Neural cell (in vitro differentiated cells): ENCODE data around the gene CASP12. TPM values are rescaled to one million over a fixed set of nuclear protein-coding genes. Genes with fewer than 3 reads are reported as not detected.

Experiments
- H2AFZ ChIP-seq: fragments of 200-600, 300-800 bp; sonication (generic), shearing (Covaris generic); 2 replicates; pipeline ENCODE4 v1.6.0; 2014; ENCODE audit warnings: low read depth, mild to moderate bottlenecking, antibody characterized with exemption, low read length, moderate library complexity
- H3F3A ChIP-seq: fragments of 200-600 bp; shearing (Covaris generic); 2 replicates; pipeline ENCODE4 v1.6.1; 2016; ENCODE audit warnings: mild to moderate bottlenecking, moderate library complexity, mixed read lengths, antibody characterized with exemption, low read length; ENCODE audit not compliant: insufficient read depth, poor library complexity, severe bottlenecking
- H3K27ac ChIP-seq: fragments of 200-600, 300-800 bp; sonication (generic), shearing (Covaris generic); 2 replicates; pipeline ENCODE4 v1.5.1; 2014; ENCODE audit warnings: mild to moderate bottlenecking, low read length, moderate library complexity
- H3K27me3 ChIP-seq: fragments of 300-800, 200-600 bp; sonication (generic), shearing (Covaris generic); 2 replicates; pipeline ENCODE4 v1.6.0; 2014; ENCODE audit warnings: mild to moderate bottlenecking, low read depth, low read length, moderate library complexity; ENCODE audit not compliant: insufficient read depth
- H3K36me3 ChIP-seq: fragments of 300-800, 200-600 bp; sonication (generic), shearing (Covaris generic); 2 replicates; pipeline ENCODE4 v1.5.1; 2014; ENCODE audit warnings: mild to moderate bottlenecking, antibody characterized with exemption, low read length, moderate library complexity; ENCODE audit not compliant: insufficient read depth
- H3K4me2 ChIP-seq: fragments of 300-800, 200-600 bp; sonication (generic), shearing (Covaris generic); 2 replicates; pipeline ENCODE4 v1.6.0; 2014; ENCODE audit warnings: mild to moderate bottlenecking, low read length
- H3K4me3 ChIP-seq: fragments of 300-800, 200-600 bp; sonication (generic), shearing (Covaris generic); 2 replicates; pipeline ENCODE4 v1.5.1; 2014; ENCODE audit warnings: mild to moderate bottlenecking, low read length, moderate library complexity
- H3K79me2 ChIP-seq: fragments of 200-600 bp; shearing (Covaris generic); replicated peaks from 2 replicates; pipeline ENCODE4 v1.6.0; 2014; ENCODE audit warnings: mild to moderate bottlenecking, low read length, moderate library complexity; ENCODE audit not compliant: insufficient read depth
- H3K9ac ChIP-seq: fragments of 300-800, 200-600 bp; sonication (generic), shearing (Covaris generic); 2 replicates; pipeline ENCODE4 v1.6.1; 2016; ENCODE audit warnings: mild to moderate bottlenecking, low read length, mixed read lengths
- H3K9me2 ChIP-seq: fragments of 200-600 bp; shearing (Covaris generic); 2 replicates; pipeline ENCODE4 v1.6.1; 2016; ENCODE audit warnings: mild to moderate bottlenecking, low read length, mixed read lengths; ENCODE audit not compliant: insufficient read depth
- H3K9me3 ChIP-seq: fragments of 200-600, 300-800 bp; sonication (generic), shearing (Covaris generic); 2 replicates; pipeline ENCODE4 v1.6.1; 2016; ENCODE audit warnings: mild to moderate bottlenecking, mixed run types, low read length, moderate library complexity, mixed read lengths
- H4K20me1 ChIP-seq: fragments of 200-600 bp; shearing (Covaris generic); 2 replicates; pipeline ENCODE4 v1.6.1; 2016; ENCODE audit warnings: mild to moderate bottlenecking, mixed run types; ENCODE audit not compliant: insufficient read depth
- CTCF ChIP-seq: fragments of 450-650 bp; IDR thresholded peaks from 2 replicates; pipeline ENCODE4 v1.5.1; 2014; ENCODE audit warnings: antibody characterized with exemption, mild to moderate bottlenecking, moderate library complexity; ENCODE audit not compliant: poor library complexity, severe bottlenecking
- EP300 ChIP-seq: fragments of 450-650 bp; conservative IDR thresholded peaks from 2 replicates; pipeline ENCODE4 v1.6.1; 2014; ENCODE audit warnings: antibody characterized with exemption, mild to moderate bottlenecking, moderate library complexity; ENCODE audit not compliant: poor library complexity, severe bottlenecking
- EZH2 ChIP-seq: fragments of 200-600, 300-800 bp; shearing (Covaris generic), sonication (generic); IDR thresholded peaks from 2 replicates; pipeline ENCODE4 v1.6.1; 2014; ENCODE audit warnings: antibody characterized with exemption, low read length, borderline replicate concordance, mild to moderate bottlenecking; ENCODE audit not compliant: insufficient read depth, poor library complexity, severe bottlenecking
- MXI1 ChIP-seq: fragments of 450-650 bp; conservative IDR thresholded peaks from 2 replicates; pipeline ENCODE4 v1.6.1; 2014; ENCODE audit warnings: antibody characterized with exemption, mild to moderate bottlenecking; ENCODE audit not compliant: poor library complexity, severe bottlenecking
- POLR2AphosphoS5 ChIP-seq: IDR thresholded peaks from 2 replicates; pipeline ENCODE4 v1.6.1; 2012
- RAD21 ChIP-seq: fragments of 450-650 bp; conservative IDR thresholded peaks from 2 replicates; pipeline ENCODE4 v1.6.1; 2014; ENCODE audit warnings: antibody characterized with exemption, mild to moderate bottlenecking, moderate library complexity
- REST ChIP-seq: IDR thresholded peaks from 2 replicates; pipeline ENCODE4 v1.6.1; 2012; ENCODE audit warnings: borderline replicate concordance
- SMC3 ChIP-seq: fragments of 450-650 bp; conservative IDR thresholded peaks from 2 replicates; pipeline ENCODE4 v1.6.1; 2014; ENCODE audit warnings: antibody characterized with exemption, mild to moderate bottlenecking, moderate library complexity; ENCODE audit not compliant: poor library complexity
- TAF1 ChIP-seq: IDR thresholded peaks from 2 replicates; pipeline ENCODE4 v1.6.1; 2012; ENCODE audit warnings: low read depth
- polyA plus RNA-seq: library from polyadenylated mRNA; depleted of rRNA; stranded (reverse); fragments of >200 nt; gene quantifications from 2 replicates; pipeline ENCODE4 v1.2.3, GENCODE V29; 2014

The CASP12 gene
- polyA plus RNA-seq, 1 donor from 2014 or later, result not detected

GRCh38 chr11:104844451-104844850 lies 53.8 kb downstream of the CASP12 start:
- Histone ChIP-seq H3K27me3 (no peaks in the 10 kb centered on the region), H2AFZ (no peak overlapping the region), H3K79me2 (no peaks in the 10 kb centered on the region), H3K4me2 (no peak overlapping the region), H4K20me1 (no peaks in the 10 kb centered on the region), H3F3A (no peaks in the 10 kb centered on the region), H3K9me2 (no peaks in the 10 kb centered on the region), H3K27ac (no peak overlapping the region), H3K4me3 (no peak overlapping the region), H3K36me3 (no peaks in the 10 kb centered on the region), H3K9ac (no peak overlapping the region), H3K9me3 (no peaks in the 10 kb centered on the region)
- no peak for TF ChIP-seq POLR2AphosphoS5

GRCh38 chr11:104843150-104843836 lies 55.0 kb downstream of the CASP12 start:
- Histone ChIP-seq H3K9me2 (no peaks in the 10 kb centered on the region), H4K20me1 (no peaks in the 10 kb centered on the region), H3K27me3 (no peaks in the 10 kb centered on the region), H3K9ac (no peak overlapping the region), H3K4me2 (no peak overlapping the region), H3K36me3 (no peaks in the 10 kb centered on the region), H3K9me3 (peaks cover 3% of the 10 kb centered on the region), H3K27ac (no peak overlapping the region), H3K79me2 (no peaks in the 10 kb centered on the region), H3K4me3 (no peak overlapping the region), H3F3A (no peaks in the 10 kb centered on the region), H2AFZ (no peak overlapping the region)
- TF ChIP-seq EZH2 (no peak), TAF1 (no peak), RAD21 (no peak), CTCF (no peak), EP300 (no peak), MXI1 (no peak), POLR2AphosphoS5 (no peak), REST (no peak), SMC3 (no peak)
